Fibroblast of the conjunctiva (primary cell): ENCODE results near the gene ADH4.
"Not testable (repeated sequence)": the region's sequence is repeated elsewhere in the genome, so short reads cannot be mapped to it uniquely, and the experiment has no call there.

Experiments used
- DNase-seq: peaks from one replicate; pipeline ENCODE4 v3.0.0-alpha.2; 2010; ENCODE audit warnings: low read depth

The ADH4 gene

GRCh38 chr4:99144070-99144469 lies at the start of gene ADH4:
Gene ADH4, minus strand, starts transcription at chr4:99144297. Its CDS starts 75 bp downstream, at chr4:99144222.
- no peak for DNase-seq

GRCh38 chr4:99190336-99190735 lies 46.2 kb upstream of the ADH4 start:
- no peak for DNase-seq

- DNase-seq, result not testable (repeated sequence)
Observed at GRCh38 chr4:99189900-99190299, 45.8 kb upstream of the ADH4 start.

GRCh38 chr4:99186029-99186428 lies 41.9 kb upstream of the ADH4 start:
- no peak for DNase-seq

GRCh38 chr4:99185581-99185980 lies 41.5 kb upstream of the ADH4 start:
- DNase-seq, result no peak

GRCh38 chr4:99180382-99181070 lies 36.4 kb upstream of the ADH4 start:
- peak; percentile 50 for DNase-seq

GRCh38 chr4:99179626-99180025 lies 35.5 kb upstream of the ADH4 start:
- DNase-seq, result no peak

- no peak for DNase-seq
Observed at GRCh38 chr4:99179178-99179577, 35.1 kb upstream of the ADH4 start.

GRCh38 chr4:99166544-99166943 lies 22.4 kb upstream of the ADH4 start:
- DNase-seq, result no peak

- DNase-seq, result no peak
Observed at GRCh38 chr4:99165978-99166377, 21.9 kb upstream of the ADH4 start.

GRCh38 chr4:99161373-99162099 lies 17.4 kb upstream of the ADH4 start:
- no peak for DNase-seq

- peak; percentile 3 for DNase-seq
Observed at GRCh38 chr4:99159699-99160098, 15.6 kb upstream of the ADH4 start.

GRCh38 chr4:99157478-99157935 lies 13.4 kb upstream of the ADH4 start:
- DNase-seq, result no peak

- DNase-seq, result no peak
Observed at GRCh38 chr4:99156992-99157391, 12.9 kb upstream of the ADH4 start.

GRCh38 chr4:99154658-99155342 lies 10.7 kb upstream of the ADH4 start:
- DNase-seq, result no peak

- no peak for DNase-seq
Observed at GRCh38 chr4:99151995-99152394, 7.9 kb upstream of the ADH4 start.

GRCh38 chr4:99151452-99151851 lies 7.4 kb upstream of the ADH4 start:
- DNase-seq, result no peak

GRCh38 chr4:99149426-99150019 lies 5.4 kb upstream of the ADH4 start:
- DNase-seq, result no peak

- DNase-seq, result no peak
Observed at GRCh38 chr4:99148550-99148949, 4.5 kb upstream of the ADH4 start.

GRCh38 chr4:99144587-99144986 lies 490 bp upstream of the ADH4 start:
- no peak for DNase-seq

GRCh38 chr4:99136329-99136728 lies 7.8 kb downstream of the ADH4 start:
- no peak for DNase-seq

GRCh38 chr4:99135541-99136162 lies 8.4 kb downstream of the ADH4 start:
- no peak for DNase-seq
